Measurements from ENCODE around the gene LRP11. TPM values are rescaled to one million over a fixed set of nuclear protein-coding genes. Genes with fewer than 3 reads are reported as not detected.

The LRP11 gene
- polyA plus RNA-seq, 4 donors = 34.0 to 42.3 (median 39.1) TPM

DNA sequence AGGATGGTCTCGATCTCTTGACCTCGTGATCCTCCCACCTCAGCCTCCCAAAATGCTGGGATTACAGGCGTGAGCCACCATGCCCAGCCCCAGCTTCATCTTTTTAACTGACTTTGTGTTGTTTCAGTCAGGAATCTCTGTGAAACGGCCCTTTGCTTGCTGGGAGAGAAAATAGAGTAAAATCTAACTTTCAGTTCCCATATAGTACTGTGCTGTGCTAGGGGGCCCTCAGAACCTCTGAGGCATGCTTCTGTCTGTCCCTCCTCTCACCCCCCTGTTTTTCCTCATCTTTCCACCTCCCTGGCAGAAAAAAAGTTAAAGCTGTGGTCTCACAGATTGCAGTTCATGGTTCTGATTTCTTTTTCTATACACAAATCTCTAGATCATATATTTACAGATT, 48.4 kb downstream of the LRP11 start:
- no peak for DNase-seq (ENCODE audit: low read depth in 4 of 4, low spot score in 3 of 4)

DNA sequence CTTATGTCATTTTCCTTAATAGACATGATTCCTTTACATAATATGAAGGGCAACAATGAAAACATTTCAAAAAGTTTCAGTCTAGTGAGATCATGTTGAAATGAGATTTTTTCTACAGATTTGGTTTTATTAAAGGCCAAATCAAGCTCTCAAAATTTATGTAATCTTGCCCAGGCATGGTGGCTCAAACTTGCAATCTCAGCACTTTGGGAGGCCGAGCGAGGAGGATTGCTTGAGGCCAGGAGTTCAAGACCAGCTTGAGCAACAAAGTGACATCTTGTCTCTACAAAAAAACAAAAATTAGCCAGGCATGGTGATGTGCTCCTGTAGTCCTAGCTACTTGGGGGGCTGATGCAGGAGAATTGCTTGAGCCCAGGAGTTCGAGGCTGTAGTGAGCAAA, 50.8 kb downstream of the LRP11 start:
- DNase-seq (ENCODE audit: low read depth in 4 of 4, low spot score in 3 of 4) = no peak

DNA sequence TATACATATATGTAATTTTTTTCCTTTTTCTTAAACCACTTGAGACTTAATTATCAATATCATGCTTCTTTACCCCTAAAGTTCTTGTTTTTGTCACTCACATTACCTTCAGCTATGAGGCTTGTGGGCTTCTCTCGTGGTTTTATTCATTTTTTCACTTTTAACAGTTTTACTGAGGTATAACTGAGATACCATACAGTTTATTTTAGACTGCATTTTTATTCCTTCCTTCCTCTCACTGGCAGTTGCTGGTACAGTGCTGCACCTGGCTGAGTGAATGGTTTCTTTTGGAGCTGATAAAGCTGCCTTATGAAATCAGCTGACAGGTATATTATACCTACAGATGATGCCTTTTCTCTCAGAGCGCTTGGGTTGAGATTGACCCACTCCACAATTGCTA, 54.4 kb downstream of the LRP11 start:
- DNase-seq (ENCODE audit: low read depth in 4 of 4, low spot score in 3 of 4) = no peak

- no peak for DNase-seq (ENCODE audit: low read depth in 4 of 4, low spot score in 3 of 4)
Observed at GRCh38 chr6:149806127-149806526, 58.0 kb downstream of the LRP11 start.

DNA sequence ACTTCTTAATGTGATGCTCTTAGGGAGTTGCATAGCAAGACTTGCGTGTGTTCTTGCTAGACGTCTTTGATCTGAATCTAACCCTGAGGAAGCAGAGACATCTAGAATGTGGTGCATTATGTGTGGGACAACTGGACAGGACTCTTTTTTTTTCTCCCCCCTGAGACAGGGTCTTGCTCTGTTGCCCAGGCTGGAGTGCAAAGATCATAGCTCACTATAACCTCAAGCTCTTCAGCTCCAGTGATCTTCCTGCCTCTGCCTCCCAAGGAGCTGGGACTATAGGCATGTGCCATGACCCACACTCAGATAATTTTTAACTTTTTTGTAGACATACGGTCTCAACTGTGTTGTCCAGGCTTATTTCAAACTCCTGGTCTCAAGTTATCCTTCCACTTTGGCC, 80.6 kb downstream of the LRP11 start:
- no peak for DNase-seq (ENCODE audit: low read depth in 4 of 4, low spot score in 3 of 4)

DNA sequence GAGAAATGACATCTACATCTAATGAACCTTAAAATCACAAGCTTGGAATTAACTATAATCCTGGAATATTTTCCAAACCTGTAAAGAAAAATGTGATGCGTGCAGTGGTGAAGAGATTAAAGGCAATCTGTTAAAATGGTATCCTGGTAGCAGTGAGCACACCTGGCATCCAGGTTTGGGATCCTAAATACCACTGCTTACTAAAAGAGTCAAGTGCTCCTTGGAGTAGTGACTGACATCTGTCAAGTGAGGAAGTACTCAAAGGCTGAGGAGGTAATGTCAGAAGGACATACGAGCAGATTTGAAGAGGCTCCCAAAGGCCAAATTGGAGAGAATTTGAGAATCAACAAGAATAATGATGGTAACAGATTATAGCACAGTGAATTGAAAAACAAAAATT, 81.8 kb downstream of the LRP11 start:
- DNase-seq (ENCODE audit: low read depth in 4 of 4, low spot score in 3 of 4) = no peak

GRCh38 chr6:149781715-149782114, 82.4 kb downstream of the LRP11 start:
- no peak for DNase-seq (ENCODE audit: low read depth in 4 of 4, low spot score in 3 of 4)

- DNase-seq (ENCODE audit: low read depth in 4 of 4, low spot score in 3 of 4) = no peak
Observed at GRCh38 chr6:149779644-149779963, 84.6 kb downstream of the LRP11 start.

DNA sequence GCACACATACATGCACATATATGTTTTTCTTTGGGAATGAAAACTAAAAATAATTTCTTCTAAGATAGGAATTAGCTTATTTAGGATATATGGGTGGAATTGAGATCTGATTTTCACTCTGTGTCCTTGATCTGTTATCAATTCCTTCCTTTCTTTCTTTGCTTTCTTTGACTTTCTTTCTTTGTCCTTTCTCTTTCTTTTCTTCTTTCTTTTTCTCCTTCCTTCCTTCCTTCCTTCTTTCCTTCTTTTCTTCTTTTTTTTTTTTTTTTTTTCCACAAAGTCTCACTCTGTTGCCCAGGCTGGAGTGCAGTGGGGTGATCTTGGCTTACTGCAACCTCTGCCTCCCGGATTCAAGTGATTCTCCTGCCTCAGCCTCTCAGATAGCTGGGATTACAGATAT, 86.5 kb downstream of the LRP11 start:
- DNase-seq (ENCODE audit: low read depth in 4 of 4, low spot score in 3 of 4) = no peak

DNA sequence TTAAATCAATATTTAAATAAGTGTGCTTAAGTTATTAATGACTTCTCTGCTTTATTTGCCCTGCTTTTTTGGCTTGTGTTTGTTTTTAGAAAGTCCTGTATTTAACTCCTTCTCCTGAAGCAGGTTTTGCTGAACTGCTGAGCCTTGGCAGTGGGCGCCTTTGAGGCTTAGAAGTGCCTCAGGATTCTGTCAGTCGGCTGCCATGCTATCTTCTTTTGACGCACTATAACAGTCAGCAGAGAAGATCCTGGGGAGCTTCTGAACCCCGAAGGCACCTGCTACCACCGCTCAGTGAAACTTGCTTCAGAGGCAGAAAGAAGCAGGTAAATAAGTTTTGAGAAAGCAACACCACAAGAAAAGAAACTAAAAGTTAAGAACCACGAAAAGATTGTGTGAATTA, 92.2 kb downstream of the LRP11 start:
- DNase-seq (ENCODE audit: low read depth in 4 of 4, low spot score in 3 of 4) = no peak

GRCh38 chr6:149771185-149771584, 93.0 kb downstream of the LRP11 start:
- DNase-seq (ENCODE audit: low read depth in 4 of 4, low spot score in 3 of 4) = no peak

GRCh38 chr6:149769676-149770075, 94.5 kb downstream of the LRP11 start:
- no peak for DNase-seq (ENCODE audit: low read depth in 4 of 4, low spot score in 3 of 4)

Other genes with a start within 250 kb of the LRP11 start
- gene KATNA1, start 215.6 kb downstream of the LRP11 start, polyA plus RNA-seq (ENCODE audit: insufficient read length in 4 of 4) = 10 to 100 TPM; 27.1 to 34.9 (median 30.9) TPM
- gene LATS1, start 146.3 kb downstream of the LRP11 start, polyA plus RNA-seq (ENCODE audit: insufficient read length in 4 of 4) = 10 to 100 TPM; 28.4 to 36.6 (median 34.6) TPM
- 10 to 100 TPM; 36.2 to 46.0 (median 43.4) TPM for gene NUP43, start 117.8 kb downstream of the LRP11 start, polyA plus RNA-seq (ENCODE audit: insufficient read length in 4 of 4)
- gene PCMT1, start 114.6 kb downstream of the LRP11 start, polyA plus RNA-seq (ENCODE audit: insufficient read length in 4 of 4) = 100 to 1,000 TPM in 1 of 4 donors, 10 to 100 TPM in 3; 93.7 to 101 (median 98.2) TPM
- under 1 TPM; 0.40 to 0.93 (median 0.63) TPM for gene RAET1E, start 33.8 kb upstream of the LRP11 start, polyA plus RNA-seq (ENCODE audit: insufficient read length in 4 of 4)
- gene RAET1G, start 58.8 kb upstream of the LRP11 start, polyA plus RNA-seq (ENCODE audit: insufficient read length in 4 of 4) = 1 to 10 TPM; 1.1 to 1.8 (median 1.4) TPM
- gene ULBP2, start 77.7 kb upstream of the LRP11 start, polyA plus RNA-seq (ENCODE audit: insufficient read length in 4 of 4) = under 1 TPM; 0.65 to 0.91 (median 0.67) TPM
- 1 to 10 TPM; 1.5 to 2.1 (median 1.8) TPM for gene ULBP1, start 99.6 kb upstream of the LRP11 start, polyA plus RNA-seq (ENCODE audit: insufficient read length in 4 of 4)
- gene RAET1L, start 161.2 kb upstream of the LRP11 start, polyA plus RNA-seq (ENCODE audit: insufficient read length in 4 of 4) = not detected
- 10 to 100 TPM in 2 of 4 donors, 1 to 10 TPM in 2; 7.7 to 10.6 (median 9.0) TPM for gene ULBP3, start 204.8 kb upstream of the LRP11 start, polyA plus RNA-seq (ENCODE audit: insufficient read length in 4 of 4)